Left colon (tissue), 2 donors: ENCODE data around the gene FBF1. TPM values are rescaled to one million over a fixed set of nuclear protein-coding genes. Genes with fewer than 3 reads are reported as not detected.
"Not testable (repeated sequence)": the region's sequence is repeated elsewhere in the genome, so short reads cannot be mapped to it uniquely, and the experiment has no call there.

Experiments
- ATAC-seq: fragments of 200-7000 bp; cut with Tn5 transposase; one replicate; pipeline ENCODE4 v1.9.1; 2020; ENCODE audit warnings: mild to moderate bottlenecking, moderate library complexity
- DNase-seq, 2 donors: peaks; one replicate each; pipeline ENCODE4 v3.0.0-alpha.2; 2020
- intact Hi-C, 2 donors: fragments of 100-400 bp; cut with DNase I in 1 of 2; cut with micrococcal nuclease in 1 of 2; formaldehyde crosslinking; loops; one replicate each; pipeline versions ENCODE4 v1.11.2 to v1.14.0; 2022; cut with DNase I, micrococcal nuclease
- long read RNA-seq: library from polyadenylated mRNA; unstranded; transcript quantifications from one replicate; pipeline ENCODE4 v2.0.0, GENCODE V29; 2021
- total RNA-seq, 2 donors: library from RNA; stranded (reverse); fragmentation: NEBNext Ultra II Directional; extraction: Animal tissue kit (Norgen Biotek cat#: 25700); gene quantifications; one replicate each; pipeline ENCODE4 v1.2.1, GENCODE V29; 2021
- donor health status: DM: no; HTN: no; CAD: no.
- donor health status: DM: yes; HTN: yes; CAD: no.

FBF1 gene
- 1 to 10 TPM; 5.2 to 5.5 TPM for total RNA-seq
- long read RNA-seq, partial matches to known transcripts = 0 of 1 reads
- long read RNA-seq, other reads (novel, unspliced or antisense) = 1 of 1 reads

- intact Hi-C loops = no loop called here
- ATAC-seq (peak; percentile 99), DNase-seq (peak; percentile 94 to 95)
These were observed at the start of gene FBF1 for GRCh38 chr17:75940727-75941441. Gene FBF1, minus strand, starts transcription at chr17:75941042. Its CDS starts 2,893 bp downstream, at chr17:75938149.

- ATAC-seq = no peak
- intact Hi-C loops = no loop called here
- no peak for DNase-seq
These were observed 46.2 kb upstream of the FBF1 start for GRCh38 chr17:75987041-75987440.

- DNase-seq = no peak
- ATAC-seq = no peak
- intact Hi-C loops = no loop called here
These were observed 45.1 kb upstream of the FBF1 start for GRCh38 chr17:75985986-75986385.

- no peak for DNase-seq
- ATAC-seq = no peak
- intact Hi-C loops = no loop called here
These were observed 42.8 kb upstream of the FBF1 start for GRCh38 chr17:75983501-75984181.

- DNase-seq (no peak), ATAC-seq (no peak)
These were observed 40.3 kb upstream of the FBF1 start for GRCh38 chr17:75981019-75981615.

GRCh38 chr17:75980188-75981018 lies 39.6 kb upstream of the FBF1 start:
- no peak for DNase-seq
- no peak for ATAC-seq
- intact Hi-C loops = no loop called here

More at GRCh38 chr17:75981019-75981615, 40.3 kb upstream of the FBF1 start:
- intact Hi-C loops = no loop called here

GRCh38 chr17:75979705-75980187 lies 38.9 kb upstream of the FBF1 start:
- intact Hi-C loops = no loop called here
- DNase-seq (no peak), ATAC-seq (peak; percentile 23)

GRCh38 chr17:75978938-75979704 lies 38.3 kb upstream of the FBF1 start, which contains the start of the genes ACOX1 and TEN1:
Gene ACOX1, minus strand, starts transcription at chr17:75979166. Its CDS starts 93 bp downstream, at chr17:75979073.
Gene TEN1, plus strand, starts transcription at chr17:75979240. Its CDS starts 6,953 bp downstream, at chr17:75986193.
- intact Hi-C loops = no loop called here
- peak; percentile 84 for ATAC-seq
- DNase-seq = peak; percentile 99

GRCh38 chr17:75976175-75976848 lies 35.5 kb upstream of the FBF1 start:
- DNase-seq (no peak), ATAC-seq (peak; percentile 48)
- intact Hi-C loops = no loop called here

- DNase-seq (no peak), ATAC-seq (no peak)
- intact Hi-C loops = no loop called here
These were observed 34.9 kb upstream of the FBF1 start for GRCh38 chr17:75975757-75976174.

GRCh38 chr17:75975187-75975586 lies 34.3 kb upstream of the FBF1 start:
- intact Hi-C loops, ATAC-seq, DNase-seq: not testable (repeated sequence)

- ATAC-seq = no peak
- intact Hi-C loops = no loop called here
These were observed 29.8 kb upstream of the FBF1 start for GRCh38 chr17:75970626-75971025.

GRCh38 chr17:75970011-75970523 lies 29.2 kb upstream of the FBF1 start:
- intact Hi-C loops = no loop called here
- peak; percentile 14 for ATAC-seq

More at GRCh38 chr17:75970626-75971025, 29.8 kb upstream of the FBF1 start:
- no peak for DNase-seq

GRCh38 chr17:75969044-75969443 lies 28.2 kb upstream of the FBF1 start:
- intact Hi-C loops, DNase-seq, ATAC-seq: not testable (repeated sequence)

More at GRCh38 chr17:75970011-75970523, 29.2 kb upstream of the FBF1 start:
- DNase-seq = no peak

- intact Hi-C loops = no loop called here
- ATAC-seq (no peak), DNase-seq (no peak)
These were observed 24.6 kb upstream of the FBF1 start for GRCh38 chr17:75965468-75965867.

GRCh38 chr17:75959839-75960511 lies 19.1 kb upstream of the FBF1 start:
- ATAC-seq = no peak
- DNase-seq = no peak
- intact Hi-C loops = no loop called here
